Thoracic aorta endothelial cell (primary cell): ENCODE data around the gene UGT3A2. TPM values are rescaled to one million over a fixed set of nuclear protein-coding genes. Genes with fewer than 3 reads are reported as not detected.

Source experiments
- small RNA-seq: library from RNA; depleted of rRNA; stranded (forward); fragments of <200 nt; gene quantifications from one replicate; pipeline ENCODE3, GENCODE V24; 2012
- total RNA-seq: library from RNA; depleted of rRNA; stranded (reverse); fragments of >200 nt; gene quantifications from 2 replicates; pipeline ENCODE4 v1.2.3, GENCODE V29; 2012

The UGT3A2 gene, protein sequence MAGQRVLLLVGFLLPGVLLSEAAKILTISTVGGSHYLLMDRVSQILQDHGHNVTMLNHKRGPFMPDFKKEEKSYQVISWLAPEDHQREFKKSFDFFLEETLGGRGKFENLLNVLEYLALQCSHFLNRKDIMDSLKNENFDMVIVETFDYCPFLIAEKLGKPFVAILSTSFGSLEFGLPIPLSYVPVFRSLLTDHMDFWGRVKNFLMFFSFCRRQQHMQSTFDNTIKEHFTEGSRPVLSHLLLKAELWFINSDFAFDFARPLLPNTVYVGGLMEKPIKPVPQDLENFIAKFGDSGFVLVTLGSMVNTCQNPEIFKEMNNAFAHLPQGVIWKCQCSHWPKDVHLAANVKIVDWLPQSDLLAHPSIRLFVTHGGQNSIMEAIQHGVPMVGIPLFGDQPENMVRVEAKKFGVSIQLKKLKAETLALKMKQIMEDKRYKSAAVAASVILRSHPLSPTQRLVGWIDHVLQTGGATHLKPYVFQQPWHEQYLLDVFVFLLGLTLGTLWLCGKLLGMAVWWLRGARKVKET
- total RNA-seq: not detected in 2 replicates

DNA sequence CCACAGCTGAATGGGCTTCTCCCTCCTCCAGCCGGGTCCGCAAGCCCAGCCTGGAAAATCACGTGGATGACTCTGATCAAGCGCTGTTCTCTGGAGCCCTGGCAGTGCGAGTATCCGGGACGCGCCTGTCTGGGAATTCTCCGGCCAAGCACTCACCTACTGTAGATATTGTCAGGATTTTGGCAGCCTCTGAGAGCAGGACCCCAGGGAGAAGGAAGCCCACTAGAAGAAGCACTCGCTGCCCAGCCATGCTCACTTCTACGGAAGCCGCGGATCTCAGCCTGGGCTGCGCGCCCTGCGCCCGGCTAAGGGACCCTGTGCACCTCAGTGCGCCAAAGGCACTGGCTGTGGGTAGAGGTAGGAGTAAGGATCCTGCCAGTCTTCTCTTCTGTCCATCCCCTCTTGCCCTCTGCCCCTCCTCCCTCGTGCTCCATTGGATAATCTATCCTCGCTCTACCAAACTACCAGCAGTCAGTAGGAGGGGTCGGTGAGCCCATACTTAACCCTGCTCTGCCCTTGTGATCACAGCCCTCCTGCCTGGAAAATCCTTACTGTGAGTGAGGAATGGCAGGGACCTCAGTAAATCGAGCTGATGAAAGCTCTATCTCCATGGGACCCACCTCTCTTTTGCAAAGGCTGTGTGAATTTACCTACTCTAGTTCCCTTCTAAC lies at the start of gene UGT3A2:
Gene UGT3A2, minus strand, starts transcription at position 343 of the 671 bp plus-strand sequence. Its CDS starts 93 bp downstream, at position 250.

DNA sequence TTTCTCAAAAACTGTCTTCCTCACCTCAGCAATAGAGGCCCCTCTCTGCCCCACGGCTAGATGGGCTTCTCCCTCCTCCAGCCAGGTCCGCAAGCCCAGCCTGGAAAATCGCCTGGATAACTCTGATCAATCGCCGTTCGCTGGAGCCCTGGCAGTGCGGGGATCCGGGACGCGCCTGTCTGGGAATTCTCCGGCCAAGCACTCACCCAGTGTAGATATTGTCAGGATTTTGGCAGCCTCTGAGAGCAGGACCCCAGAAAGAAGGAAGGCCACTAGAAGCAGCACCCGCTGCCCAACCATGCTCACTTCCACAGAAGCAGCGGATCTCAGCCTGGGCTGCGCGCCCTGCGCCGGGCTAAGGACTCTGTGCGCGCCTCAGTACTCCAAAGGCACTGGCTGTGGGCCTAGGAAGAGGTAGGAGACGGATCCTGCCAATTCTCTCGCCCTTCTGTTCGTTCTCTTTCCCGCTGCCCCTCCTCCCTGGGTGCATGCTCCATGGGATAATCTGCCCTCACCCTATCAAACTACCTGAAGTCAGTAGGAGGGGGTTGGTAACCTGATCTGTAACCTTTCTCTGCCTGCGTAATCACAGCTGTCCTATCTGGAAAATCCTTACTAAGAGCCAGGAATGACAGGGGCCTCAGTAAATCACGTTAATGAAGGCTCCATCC lies 75.6 kb downstream of the UGT3A2 start, which contains the start of gene UGT3A1:
Gene UGT3A1, minus strand, starts transcription at position 450 of the 671 bp plus-strand sequence. Its CDS starts 150 bp downstream, at position 300.

Small RNA genes lying within 50 kb of the gene (small RNA-seq; reads per million reads assigned to genes)
- gene AC016612.1: not detected

Other genes starting within 250 kb of the UGT3A2 start
- 2.1 and 3.7 TPM in 2 replicates for gene IL7R, start 210.0 kb downstream of the UGT3A2 start, total RNA-seq
- not detected in 2 replicates for gene CAPSL, start 128.3 kb downstream of the UGT3A2 start, total RNA-seq
- not detected in 2 replicates for gene UGT3A1, start 75.5 kb downstream of the UGT3A2 start, total RNA-seq
- gene LMBRD2, start 85.0 kb upstream of the UGT3A2 start, total RNA-seq: 9.6 and 12.3 TPM in 2 replicates
- gene SKP2, start 85.2 kb upstream of the UGT3A2 start, total RNA-seq: 52.9 and 72.5 TPM in 2 replicates
- 21.0 and 21.3 TPM in 2 replicates for gene NADK2, start 175.0 kb upstream of the UGT3A2 start, total RNA-seq
- gene RANBP3L, start 235.0 kb upstream of the UGT3A2 start, total RNA-seq: not detected in 2 replicates